Measurements from ENCODE around the gene SEPTIN12.
"Not testable (repeated sequence)": the region's sequence is repeated elsewhere in the genome, so short reads cannot be mapped to it uniquely, and the experiment has no call there.

Gene SEPTIN12

GRCh38 chr16:4752351-4753100 lies 35.6 kb downstream of the SEPTIN12 start:
- DNase-seq (ENCODE audit: low spot score): no peak

GRCh38 chr16:4750896-4751295 lies 37.2 kb downstream of the SEPTIN12 start:
- DNase-seq (ENCODE audit: low spot score): no peak

- no peak for DNase-seq (ENCODE audit: low spot score)
Measured at GRCh38 chr16:4749700-4750257, 38.4 kb downstream of the SEPTIN12 start.

GRCh38 chr16:4748682-4749411 lies 39.3 kb downstream of the SEPTIN12 start:
- DNase-seq (ENCODE audit: low spot score): no peak

DNA sequence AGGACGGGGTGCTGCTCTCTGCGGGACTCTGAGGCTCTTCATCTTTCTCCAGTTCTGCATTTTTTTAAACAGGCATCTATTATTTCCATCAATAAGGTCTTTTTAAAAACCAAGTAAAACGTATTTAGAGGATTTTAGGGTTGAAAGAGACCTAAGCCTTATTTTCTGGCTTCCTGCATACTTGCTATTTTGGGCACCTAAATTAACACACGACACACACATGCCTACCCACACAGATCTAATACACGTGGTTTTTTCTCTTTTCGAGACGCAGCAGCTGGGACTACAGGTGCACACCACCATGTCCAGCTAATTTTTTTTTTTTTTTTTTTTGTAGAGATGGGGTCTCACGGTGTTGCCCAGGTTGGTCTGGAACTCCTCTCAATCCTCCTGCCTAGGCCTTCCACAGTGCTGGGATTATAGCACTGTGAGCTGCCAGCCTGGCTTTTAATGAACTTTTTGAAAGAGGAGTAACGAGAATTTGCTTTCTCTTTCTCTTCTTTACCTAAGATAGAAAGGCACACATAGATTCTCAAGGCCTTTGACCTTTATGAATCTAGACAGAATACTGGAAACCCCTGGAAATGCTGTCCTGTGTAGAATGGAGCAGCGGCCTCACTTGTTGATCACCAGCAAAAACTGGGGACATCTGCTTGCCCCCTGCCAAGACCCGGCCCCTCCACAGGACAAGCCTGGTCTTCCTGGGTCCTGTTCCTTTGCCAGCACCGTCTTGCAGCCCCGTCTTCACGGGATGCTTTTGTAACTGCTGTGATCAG lies 40.1 kb downstream of the SEPTIN12 start:
- peak; percentile 54 for DNase-seq (ENCODE audit: low spot score)

DNA sequence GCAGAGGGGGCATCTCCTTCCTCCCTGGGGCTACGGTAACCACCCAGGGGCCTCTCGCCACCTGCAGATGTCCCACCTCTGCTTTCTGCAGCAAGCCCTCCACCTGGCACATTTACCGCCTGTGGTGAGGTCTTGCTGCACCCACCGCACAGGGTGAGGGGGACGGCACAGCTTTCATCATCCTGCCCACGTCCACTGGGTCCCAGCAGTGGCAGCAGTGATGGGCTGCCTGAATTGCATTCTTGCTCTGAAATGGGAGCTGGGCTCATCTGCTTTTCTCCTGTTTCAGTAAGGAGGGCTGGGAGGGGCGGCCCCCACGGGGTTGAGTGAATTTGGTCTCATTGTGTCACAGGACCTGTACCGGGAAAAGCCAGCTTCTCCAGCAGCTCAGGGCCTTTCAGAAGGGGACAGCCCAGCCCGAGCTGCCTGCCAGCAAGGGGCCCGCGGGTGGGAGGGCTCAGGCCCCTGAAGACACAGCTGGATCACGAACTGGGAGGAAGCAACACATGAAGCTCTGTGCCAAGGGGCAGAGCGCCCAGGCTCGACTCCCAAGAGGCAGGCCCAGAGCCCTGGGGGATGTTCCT lies 41.1 kb downstream of the SEPTIN12 start:
- peak; percentile 24 for DNase-seq (ENCODE audit: low spot score)

- no peak for DNase-seq (ENCODE audit: low spot score)
Measured at GRCh38 chr16:4746215-4746614, 41.9 kb downstream of the SEPTIN12 start.

DNA sequence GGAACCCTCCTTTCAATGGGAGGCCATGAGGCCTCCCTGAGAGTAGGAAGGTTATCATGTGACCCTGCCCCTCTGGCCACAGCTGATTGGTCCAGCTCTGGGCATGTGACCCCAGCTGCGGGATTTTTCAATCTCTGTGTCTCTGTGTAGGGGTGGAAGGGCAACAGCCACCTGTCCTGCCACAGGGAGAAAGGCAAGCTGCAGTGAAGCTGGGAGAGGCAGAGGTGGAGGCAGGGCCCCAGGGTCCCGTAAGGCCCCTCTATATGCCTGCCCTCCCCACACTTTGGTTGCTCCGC lies 42.9 kb downstream of the SEPTIN12 start:
- no peak for DNase-seq (ENCODE audit: low spot score)

- no peak for DNase-seq (ENCODE audit: low spot score)
Measured at GRCh38 chr16:4744555-4745273, 43.4 kb downstream of the SEPTIN12 start.

GRCh38 chr16:4743226-4743878 lies 44.8 kb downstream of the SEPTIN12 start:
- DNase-seq (ENCODE audit: low spot score): no peak

DNA sequence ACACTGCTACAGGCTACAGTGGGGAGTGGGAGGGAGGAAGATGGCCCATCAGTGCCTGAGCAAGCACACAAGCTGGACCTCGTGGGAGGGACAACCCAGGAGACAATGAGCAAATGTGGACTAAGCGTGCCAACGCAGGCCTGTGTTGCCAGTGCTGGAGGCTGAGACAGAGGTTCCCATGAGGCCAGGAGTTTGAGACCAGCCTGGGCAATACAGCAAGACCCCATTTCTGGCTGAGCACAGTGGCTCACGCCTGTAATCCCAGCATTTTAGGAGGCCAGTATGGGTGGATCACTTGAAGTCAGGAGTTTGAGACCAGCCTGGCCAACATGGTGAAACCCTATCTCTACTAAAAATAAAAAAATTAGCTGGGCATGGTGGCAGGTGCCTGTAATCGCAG lies 49.8 kb downstream of the SEPTIN12 start:
- not testable (repeated sequence) for DNase-seq (ENCODE audit: low spot score)

GRCh38 chr16:4737545-4737944 lies 50.6 kb downstream of the SEPTIN12 start:
- DNase-seq (ENCODE audit: low spot score): no peak

DNA sequence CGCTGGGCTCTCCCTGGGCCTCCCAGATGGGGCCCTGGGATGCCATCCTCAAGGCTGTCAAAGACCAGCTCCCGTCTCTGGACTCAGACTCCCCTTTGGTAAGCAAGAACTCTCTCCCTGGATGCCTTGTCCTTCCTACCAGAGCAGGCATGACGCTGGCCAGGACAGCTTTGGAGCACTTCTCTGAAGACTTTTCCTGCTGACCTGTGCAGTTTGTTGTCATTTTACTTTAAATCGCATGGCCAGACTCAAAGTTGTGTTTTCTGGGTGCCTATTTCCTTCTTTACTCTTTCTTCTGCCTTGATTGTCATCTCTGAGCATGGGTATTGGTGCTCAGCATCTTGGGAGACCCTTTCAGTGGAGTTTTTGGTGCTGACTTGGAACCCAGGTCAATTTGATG lies 51.6 kb downstream of the SEPTIN12 start:
- DNase-seq (ENCODE audit: low spot score): no peak

DNA sequence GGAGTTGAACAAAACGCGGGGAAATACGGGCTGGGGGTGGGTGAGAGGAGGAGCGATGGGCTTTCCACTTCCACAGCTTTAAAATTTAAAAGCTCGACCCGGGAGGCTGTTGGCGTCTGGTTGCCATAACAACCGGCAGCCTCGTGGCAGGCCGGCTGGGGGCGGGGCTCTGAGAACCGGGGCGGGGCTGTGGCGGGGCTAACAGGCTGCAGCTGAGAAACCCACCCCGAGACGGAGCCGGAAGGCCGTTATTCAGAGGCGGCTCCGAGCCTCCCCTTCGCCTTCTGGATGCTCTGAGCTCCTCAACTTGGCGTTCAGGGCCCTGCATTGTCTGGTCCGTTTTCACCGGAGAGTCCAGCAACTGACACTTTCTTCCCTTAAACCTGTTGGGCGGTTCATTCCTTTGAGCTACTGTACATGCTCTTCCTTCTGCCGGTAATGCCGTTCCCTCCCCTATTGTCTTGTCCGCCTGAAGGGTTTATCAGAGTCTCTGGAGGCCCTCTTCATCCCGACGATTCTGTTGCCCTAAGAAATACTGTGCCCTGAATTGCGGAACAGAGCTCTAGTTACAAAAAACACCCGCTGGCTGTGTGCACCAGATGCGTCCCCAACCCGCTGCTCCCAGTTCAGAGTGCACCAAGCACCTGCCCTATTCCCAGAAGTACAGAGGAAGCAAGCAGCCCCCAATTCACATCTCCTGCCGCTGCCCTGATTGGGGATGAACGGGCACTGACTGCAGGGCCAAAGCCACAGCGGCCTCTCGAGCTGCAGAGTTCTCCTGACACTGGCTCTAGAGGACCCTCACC lies 53.2 kb downstream of the SEPTIN12 start:
- DNase-seq (ENCODE audit: low spot score): peak; percentile 78

GRCh38 chr16:4734063-4734729 lies 53.9 kb downstream of the SEPTIN12 start, which contains the start of the genes ANKS3 and DNAAF8:
Gene ANKS3, minus strand, starts transcription at chr16:4734271. Its CDS starts 4,122 bp downstream, at chr16:4730149.
Gene DNAAF8, plus strand, starts transcription at chr16:4734537. Its CDS starts 1,978 bp downstream, at chr16:4736515.
- peak; percentile 95 for DNase-seq (ENCODE audit: low spot score)

- no peak for DNase-seq (ENCODE audit: low spot score)
Measured at GRCh38 chr16:4733747-4734062, 54.4 kb downstream of the SEPTIN12 start.

- DNase-seq (ENCODE audit: low spot score): no peak
Measured at GRCh38 chr16:4733211-4733742, 54.9 kb downstream of the SEPTIN12 start.

DNA sequence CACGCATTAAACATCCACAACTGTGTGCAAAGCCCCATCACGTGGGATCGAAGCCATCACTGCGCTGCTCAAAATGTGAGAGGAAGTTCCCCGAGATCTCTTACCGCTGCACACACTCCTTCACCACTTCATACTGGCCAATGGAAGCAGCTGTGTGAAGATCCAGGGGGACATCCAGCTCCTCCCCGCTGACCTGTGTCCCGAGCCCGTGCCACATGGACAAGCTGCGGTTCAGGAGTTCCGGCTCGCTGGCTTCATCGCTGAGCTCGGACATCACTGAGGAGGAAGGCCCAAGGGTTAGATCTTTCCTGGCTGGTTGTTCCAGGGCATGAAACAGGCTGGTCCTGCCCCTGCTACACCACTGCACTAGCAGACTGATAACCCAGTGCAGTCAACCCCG lies 58.3 kb downstream of the SEPTIN12 start:
- DNase-seq (ENCODE audit: low spot score): no peak

GRCh38 chr16:4728676-4729075 lies 59.5 kb downstream of the SEPTIN12 start:
- no peak for DNase-seq (ENCODE audit: low spot score)
